GM19328 (cell line): ENCODE measurements around the gene WFDC10B.
"Not testable (repeated sequence)": the region's sequence is repeated elsewhere in the genome, so short reads cannot be mapped to it uniquely, and the experiment has no call there.

Experiments
- ATAC-seq: cut with Tn5 transposase; IDR thresholded peaks from one replicate; pipeline ENCODE4 v1.9.1; 2021; ENCODE audit warnings: mild to moderate bottlenecking, moderate library complexity; ENCODE audit not compliant: unreplicated experiment

The WFDC10B gene

DNA sequence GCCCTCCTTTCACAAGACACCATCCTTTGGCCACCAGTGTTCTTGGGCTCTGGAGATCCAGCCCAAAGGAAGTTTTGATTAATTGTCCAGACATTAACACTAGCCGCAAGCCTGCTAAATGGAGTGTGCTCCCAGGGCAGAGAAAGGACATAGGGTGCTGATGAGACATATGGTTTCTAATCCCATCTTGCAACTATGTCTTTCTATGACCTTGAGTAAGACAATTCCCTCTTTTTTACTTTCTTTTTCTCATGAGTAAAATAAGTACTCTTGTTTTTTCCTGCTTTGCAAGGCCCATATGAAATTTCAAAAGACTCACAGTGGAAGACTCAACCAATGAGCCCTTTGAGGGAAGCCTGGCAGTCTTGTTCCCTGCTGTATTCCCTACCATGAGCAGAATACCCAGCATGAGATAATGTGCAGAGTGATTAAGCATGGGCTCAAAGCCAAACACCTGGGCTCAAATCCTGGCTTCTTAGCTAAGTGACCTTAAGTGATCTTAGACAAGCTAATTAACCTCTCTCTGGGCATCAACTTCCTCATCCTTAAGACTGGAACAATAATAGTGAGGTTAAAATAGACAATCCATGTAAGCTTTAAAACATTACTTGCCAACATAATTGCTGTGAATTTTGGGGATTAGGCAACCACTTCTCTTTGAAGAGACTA lies at the start of gene WFDC10B:
Gene WFDC10B, minus strand, starts transcription at position 51 of the 669 bp plus-strand sequence. CDS start 19,027 bp downstream, outside the sequence.
- no peak for ATAC-seq

DNA sequence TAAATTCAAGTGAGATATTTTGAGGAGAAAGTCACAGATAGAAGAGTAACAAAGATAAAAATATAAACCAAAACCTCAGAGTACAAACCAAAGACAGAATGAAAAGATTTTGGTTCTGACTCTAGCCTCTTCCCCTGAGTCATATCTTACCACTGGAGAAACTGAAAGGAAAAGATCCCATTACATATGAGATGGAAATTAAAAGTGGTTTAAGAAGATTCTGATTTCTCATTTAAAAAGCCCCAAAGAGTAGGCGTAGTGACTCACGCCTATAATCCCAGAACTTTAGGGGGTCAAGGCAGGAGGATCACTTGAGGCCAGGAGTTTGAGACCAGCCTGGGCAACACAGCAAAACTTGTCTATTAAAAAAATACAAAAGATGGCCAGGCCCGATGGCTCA lies 47.9 kb upstream of the WFDC10B start:
- ATAC-seq = no peak

DNA sequence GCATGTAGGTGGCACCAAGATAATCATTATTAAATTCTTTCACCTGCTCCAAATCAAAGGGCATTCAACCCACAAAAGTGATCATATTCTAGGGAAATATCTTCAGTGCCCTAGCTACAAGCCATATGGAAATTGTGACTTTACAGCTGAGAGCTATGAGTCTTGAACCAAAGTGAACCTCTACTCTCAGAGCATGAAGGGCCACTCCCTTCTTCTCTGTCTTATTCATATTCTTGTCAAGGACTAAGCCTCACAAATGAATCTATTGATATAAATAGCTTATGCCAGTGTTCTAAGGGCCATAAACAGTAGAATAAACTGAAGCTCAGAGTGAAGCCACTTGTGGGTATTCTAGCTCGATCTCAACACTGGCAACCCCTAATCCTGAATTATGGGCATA lies 46.9 kb upstream of the WFDC10B start:
- no peak for ATAC-seq

DNA sequence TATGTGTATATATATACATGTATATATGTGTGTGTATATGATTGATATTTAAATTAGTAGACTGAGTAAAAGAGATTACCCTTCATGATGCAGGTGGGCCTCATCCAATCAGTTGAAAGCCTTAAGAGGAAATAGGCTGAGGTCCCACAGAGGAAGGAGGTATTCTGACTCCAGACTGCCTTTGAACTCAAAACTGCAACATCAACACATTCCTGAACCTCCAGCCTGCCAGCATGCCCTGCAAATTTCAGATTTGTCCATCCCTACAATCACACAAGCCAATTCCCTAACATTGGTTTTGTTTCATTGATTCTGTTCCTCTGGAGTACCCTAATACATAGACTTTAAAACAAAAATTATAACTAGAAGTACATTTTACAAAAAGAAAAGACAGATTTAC lies 40.2 kb upstream of the WFDC10B start:
- no peak for ATAC-seq

DNA sequence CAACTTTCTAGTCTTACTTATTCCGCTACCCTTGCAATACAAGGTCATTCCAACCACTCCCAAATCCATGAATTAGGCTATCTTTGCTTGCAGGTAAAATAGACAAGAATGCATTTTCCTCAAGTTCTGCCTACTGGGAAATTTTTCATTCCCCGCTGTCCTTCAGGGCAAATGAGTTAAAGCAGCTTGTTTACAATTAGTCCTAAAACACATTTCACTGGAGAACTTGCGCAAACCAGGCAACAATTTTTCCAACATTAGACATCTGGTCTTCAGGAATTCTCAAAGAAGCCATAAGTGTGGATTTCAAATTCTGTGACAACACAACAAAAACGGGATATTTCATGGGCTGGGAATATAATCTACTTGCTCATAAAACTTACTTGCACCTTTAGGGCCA lies 37.8 kb upstream of the WFDC10B start:
- ATAC-seq = no peak

DNA sequence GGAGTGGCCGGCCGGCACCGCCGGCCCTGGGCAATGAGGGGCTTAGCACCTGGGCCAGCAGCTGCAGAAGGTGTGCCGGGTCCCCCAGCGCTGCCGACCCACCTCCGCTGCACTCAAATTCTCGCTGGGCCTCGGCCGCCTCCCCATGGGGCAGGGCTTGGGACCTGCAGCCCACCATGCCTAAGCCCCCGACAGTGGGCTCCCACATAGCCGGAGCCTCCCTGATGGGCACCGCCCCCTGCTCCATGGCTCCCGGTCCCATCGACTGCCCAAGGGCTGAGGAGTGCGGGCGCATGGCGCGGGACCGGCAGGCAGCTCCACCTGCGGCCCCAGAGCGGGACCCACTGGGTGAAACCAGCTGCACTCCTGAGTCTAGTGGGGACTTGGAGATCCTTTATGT lies 31.2 kb upstream of the WFDC10B start:
- no peak for ATAC-seq

DNA sequence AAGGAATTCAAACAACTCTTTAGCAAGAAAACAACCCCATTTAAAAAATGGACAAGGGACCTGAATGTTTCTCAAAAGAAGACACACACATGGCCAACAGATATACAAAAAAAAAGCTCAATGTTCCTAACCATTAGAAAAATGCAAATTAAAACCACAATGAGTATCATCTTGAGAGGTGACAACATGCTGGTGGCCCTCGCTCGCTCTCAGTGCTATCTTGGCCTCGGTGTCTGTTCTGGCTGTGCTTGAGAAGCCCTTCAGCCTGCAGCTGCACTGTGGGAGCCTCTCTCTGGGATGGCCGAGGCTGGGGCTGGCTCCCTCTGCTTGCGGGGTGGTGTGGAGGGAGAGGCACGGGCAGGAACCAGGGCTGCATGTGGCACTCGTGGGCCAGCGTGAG lies 30.7 kb upstream of the WFDC10B start:
- ATAC-seq = no peak

DNA sequence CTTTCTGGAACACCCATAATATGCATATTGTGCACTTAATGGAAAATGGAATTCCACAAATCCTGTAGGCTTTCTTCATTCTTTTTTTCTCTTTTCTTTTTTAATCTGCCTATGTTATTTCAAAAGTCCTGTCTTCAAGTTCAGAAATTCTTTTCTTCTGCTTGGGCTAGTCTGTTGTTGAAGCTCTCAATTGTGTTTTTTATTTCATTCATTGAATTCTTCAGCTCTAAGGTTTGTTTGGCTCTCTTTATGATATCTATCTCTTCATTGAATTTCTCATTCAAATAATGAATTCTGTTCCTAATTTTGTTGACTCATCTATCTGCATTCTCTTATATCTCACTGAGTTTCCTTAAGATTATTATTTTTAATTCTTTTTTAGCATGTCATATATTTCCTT lies 27.4 kb upstream of the WFDC10B start:
- no peak for ATAC-seq

DNA sequence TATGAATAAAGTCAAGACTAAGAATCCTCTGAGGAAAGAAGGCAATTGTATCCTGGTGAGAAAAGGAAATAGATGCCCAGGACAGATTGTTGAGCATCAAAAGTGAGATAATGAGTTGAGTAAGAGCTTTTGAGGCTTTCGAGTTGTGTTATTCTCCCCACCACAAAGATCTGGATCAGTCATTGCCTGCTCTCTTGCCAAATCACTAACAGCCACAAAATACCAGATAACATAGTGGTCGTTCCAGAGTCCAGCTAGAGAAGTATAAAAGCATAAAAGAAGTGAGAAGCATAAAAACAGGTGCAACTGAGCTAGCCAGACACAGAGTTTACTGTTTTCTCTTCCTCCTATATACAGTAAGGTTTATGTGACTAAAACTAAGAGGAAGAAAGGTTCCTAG lies 22.2 kb upstream of the WFDC10B start:
- ATAC-seq = no peak

DNA sequence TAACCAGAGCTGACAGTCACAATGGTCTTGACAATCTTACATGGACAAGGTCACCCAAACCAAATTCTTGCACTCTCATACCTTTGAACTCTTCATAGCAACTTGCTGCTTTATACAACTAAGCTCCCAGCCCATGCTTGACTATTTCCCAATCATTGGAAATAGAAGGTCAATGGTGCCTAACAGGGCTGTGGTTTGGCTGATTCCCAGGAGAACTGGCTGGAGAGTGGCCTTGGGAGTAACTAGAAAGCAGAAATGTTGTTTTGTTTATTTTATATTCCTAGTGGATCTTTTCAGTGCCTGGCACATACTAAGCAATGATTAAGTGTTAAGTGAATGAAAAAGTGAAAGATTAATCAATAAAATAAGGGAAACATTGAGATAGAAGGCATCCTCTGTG lies 20.3 kb upstream of the WFDC10B start:
- no peak for ATAC-seq

DNA sequence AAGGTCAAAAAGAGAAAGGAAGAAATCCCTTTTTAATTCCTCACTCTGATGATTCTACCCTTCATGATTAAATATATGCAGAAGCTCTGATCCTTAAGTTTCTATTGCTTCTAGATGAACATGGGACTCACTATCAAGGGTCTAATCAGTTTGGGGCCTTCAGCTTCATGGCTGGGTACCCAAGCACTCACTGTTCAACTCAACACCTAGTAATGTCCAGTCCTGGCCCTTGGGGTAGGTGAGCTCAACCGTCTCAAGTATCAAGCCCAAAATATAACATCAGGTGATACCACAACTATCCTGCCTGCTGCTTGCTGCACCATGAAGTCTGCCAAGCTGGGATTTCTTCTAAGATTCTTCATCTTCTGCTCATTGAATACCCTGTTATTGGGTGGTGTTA lies 17.2 kb upstream of the WFDC10B start, which contains the start of gene SPINT4:
Gene SPINT4, plus strand, starts transcription at position 301 of the 400 bp plus-strand sequence. Its CDS starts 21 bp downstream, at position 322.
- ATAC-seq = no peak

DNA sequence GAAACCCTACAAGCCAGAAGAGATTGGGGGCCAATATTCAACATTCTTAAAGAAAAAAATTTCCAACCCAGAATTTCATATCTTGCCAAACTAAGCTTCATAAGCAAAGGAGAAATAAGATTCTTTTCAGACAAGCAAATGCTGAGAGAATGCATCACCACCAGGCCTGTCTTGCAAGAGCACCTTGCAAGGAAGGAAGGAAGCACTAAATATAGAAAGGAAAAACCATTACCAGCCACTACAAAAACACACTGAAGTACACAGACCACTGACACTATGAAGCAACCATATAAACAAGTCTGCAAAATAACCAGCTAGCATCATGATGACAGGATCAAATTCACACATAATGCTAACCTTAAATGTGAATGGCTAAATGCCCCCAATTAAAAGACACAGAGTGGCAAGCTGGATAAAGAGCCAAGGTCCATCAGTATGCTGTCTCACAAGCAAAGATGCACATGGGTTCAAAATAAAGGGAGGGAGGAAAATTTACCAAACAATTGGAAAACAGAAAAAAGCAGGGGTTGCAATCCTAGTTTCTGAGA lies 11.4 kb upstream of the WFDC10B start:
- not testable (repeated sequence) for ATAC-seq

DNA sequence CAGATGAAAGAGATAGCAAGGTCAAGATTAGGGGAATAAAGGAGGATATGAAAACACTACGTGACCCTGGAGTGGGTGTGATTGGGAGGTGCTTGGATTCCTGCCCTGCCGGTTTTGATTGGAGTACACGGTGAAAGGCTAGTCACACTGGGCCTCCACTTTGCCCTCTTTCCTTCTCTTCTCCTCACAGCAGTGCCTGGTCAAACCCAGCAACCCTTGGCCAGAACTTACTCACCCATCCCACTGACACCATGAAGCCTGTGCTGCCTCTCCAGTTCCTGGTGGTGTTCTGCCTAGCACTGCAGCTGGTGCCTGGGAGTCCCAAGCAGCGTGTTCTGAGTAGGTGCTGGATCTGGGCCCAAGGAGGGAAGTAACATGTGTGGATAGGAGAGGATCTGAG lies 2.9 kb downstream of the WFDC10B start, which contains the start of gene WFDC13:
Gene WFDC13, plus strand, starts transcription at position 166 of the 400 bp plus-strand sequence. Its CDS starts 86 bp downstream, at position 252.
- ATAC-seq = no peak

DNA sequence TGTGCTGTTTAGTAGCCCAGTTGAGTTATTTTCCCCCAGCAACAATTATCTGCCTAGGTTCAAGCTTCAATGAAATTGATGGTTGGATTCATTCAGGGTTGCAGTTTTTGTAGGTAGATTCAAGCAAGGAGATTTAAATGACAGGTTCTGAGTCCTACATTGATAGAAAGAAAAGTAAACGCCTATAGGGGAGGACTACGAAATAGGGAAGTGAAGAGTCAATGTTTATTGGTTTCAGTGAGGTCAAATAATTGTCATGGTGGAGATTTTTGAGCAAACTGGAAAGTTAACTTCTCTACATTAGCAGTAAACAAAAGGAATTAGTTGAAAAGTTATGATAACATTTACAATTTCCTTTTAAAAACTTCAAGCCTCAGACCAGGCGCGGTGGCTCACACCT lies 3.7 kb downstream of the WFDC10B start:
- no peak for ATAC-seq

DNA sequence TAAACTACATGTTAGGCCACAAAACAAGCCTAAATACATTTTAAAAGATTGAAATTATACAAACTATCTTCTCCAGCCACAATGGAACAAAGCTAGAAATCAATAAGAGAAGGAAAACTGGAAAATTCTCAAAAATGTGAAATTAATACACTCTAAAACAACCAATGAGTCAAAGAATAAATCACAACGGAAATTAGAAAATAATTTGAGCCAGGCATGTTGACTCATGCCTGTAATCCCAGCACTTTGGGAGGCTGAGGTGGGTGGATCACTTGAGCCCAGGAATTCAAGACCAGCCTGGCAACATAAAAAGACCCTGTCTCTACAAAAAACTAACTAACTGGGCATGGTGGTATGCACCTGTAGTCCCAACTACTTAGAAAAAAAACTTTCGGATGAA lies 9.3 kb downstream of the WFDC10B start:
- ATAC-seq = no peak

DNA sequence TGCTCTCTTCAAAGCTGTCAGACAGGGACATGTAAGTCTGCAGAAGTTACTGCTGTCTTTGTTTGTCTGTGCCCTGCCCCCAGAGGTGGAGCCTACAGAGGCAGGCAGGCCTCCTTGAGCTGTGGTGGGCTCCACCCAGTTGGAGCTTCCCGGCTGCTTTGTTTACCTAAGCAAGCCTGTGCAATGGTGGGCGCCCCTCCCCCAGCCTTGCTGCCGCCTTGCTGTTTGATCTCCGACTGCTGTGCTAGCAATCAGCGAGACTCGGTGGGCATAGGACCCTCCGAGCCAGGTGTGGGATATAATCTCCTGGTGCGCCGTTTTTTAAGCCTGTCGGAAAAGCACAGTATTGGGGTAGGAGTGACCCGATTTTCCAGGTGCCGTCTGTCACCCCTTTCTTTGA lies 11.5 kb downstream of the WFDC10B start:
- ATAC-seq = not testable (repeated sequence)

DNA sequence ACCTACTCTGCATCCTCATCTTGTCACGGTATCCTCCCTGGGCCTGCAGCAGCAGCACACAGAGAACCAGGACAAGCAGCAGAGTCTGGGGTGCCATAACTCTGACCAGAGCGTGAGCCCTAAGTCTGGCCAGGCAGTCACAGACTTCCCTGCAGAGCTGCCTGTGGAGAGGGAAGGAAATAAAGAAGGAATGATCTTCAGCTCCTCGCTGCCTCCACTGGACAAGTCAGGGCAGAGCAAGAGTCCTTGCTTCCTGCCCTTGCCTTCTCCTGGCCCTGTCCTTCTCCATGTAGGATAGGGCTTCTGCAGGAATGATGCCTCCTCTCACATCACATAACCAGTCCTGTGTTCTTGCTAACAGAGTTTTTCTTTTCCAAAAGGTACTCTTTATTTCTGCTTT lies 18.9 kb downstream of the WFDC10B start:
- ATAC-seq = no peak

DNA sequence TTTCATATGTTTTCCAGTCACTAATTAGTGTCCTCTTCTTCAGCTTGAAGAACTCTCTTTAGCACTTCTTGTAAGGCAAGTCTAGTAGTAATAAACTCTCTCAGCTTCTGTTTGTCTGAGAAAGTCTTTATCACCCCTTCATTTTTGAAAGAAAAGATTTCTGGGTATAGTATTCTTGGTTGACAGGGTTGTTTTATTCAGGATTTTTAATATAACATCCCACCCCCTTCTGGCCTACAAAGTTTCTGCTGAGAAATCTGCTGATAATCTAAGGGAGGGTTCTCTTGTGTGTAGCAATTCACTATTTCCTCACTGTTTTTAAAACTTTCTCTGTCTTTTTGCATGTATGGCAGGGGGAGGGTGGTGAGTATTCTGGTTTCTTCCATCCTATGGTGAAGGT lies 25.2 kb downstream of the WFDC10B start:
- no peak for ATAC-seq

DNA sequence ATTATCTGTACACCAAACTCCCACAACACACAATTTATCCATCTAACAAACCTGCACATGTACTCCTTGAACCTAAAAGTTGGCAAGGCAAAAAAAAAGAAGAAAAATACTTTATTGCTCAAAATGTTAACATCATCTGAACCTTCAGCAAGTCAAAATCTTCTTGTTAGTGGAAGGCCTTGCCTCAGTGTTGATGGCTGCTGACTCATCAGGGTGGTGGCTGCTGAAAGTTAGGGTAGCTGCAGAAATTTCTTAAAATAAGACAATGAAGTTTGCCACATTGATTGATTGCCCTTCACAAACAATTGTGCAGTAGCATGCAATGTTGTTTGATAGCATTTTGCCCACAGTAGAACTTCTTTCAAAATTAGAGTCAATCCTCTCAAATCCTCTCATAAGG lies 32.1 kb downstream of the WFDC10B start:
- ATAC-seq = no peak

DNA sequence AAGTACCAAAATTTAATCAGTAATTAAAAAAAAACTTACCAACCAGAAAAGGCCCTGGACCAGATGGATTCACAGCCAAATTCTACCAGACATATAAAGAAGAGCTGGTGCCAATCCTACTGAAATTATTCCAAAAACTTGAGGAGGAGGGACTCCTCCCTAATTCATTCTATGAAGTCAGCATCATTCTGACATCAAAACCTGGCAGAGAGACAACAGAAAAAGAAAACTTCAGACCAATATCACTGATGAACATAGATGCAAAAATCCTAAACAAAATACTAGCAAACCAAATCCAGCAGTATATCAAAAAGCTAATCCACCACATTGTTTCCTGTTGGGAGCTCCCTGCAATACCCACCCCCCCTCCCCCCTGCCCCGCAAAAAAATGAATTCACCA lies 34.7 kb downstream of the WFDC10B start, which contains the start of gene WFDC11:
Gene WFDC11, minus strand, starts transcription at position 101 of the 400 bp plus-strand sequence. CDS start 19,639 bp downstream, outside the sequence.
- no peak for ATAC-seq

DNA sequence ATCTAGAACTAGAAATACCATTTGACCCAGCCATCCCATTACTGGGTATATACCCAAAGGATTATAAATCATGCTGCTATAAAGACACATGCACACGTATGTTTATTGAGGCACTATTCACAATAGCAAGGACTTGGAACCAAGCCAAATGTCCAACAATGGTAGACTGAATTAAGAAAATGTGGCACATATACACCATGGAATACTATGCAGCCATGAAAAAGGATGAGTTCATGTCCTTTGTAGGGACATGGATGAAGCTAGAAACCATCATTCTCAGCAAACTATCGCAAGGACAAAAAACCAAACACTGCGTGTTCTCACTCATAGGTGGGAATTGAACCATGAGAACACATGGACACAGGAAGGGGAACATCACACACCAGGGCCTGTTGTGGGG lies 47.8 kb downstream of the WFDC10B start:
- ATAC-seq = not testable (repeated sequence)

DNA sequence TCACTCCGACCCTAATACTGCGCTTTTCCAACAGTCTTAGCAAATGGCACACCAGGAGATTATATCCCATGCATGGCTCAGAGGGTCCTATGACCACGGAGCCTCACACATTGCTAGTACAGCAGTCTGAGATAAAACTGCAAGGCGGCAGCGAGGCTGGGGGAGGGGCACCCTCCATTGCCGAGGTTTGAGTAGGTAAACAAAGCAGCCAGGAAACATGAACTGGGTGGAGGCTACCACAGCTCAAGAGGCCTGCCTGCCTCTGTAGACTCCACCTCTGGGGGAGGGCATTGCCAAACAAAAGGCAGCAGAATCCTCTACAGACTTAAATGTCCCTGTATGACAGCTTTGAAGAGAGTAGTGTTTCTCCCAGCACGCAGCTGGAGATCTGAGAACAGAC lies 53.1 kb downstream of the WFDC10B start:
- ATAC-seq = not testable (repeated sequence)
